HG03575 (cell line): ENCODE data around the gene GAB1.

ENCODE experiments used
- ATAC-seq: cut with Tn5 transposase; IDR thresholded peaks from one replicate; pipeline ENCODE4 v1.9.1; 2021; ENCODE audit not compliant: unreplicated experiment, insufficient number of reproducible peaks, low FRiP score; ENCODE audit errors: extremely low read depth

The GAB1 gene

GRCh38 chr4:143513314-143514168 lies 176.9 kb downstream of the GAB1 start, which contains the start of gene SMARCA5:
Gene SMARCA5 (plus strand): TSS chr4:143513702. CDS start chr4:143513925, 223 bp downstream.
- ATAC-seq: peak; percentile 80

- ATAC-seq: no peak
These were observed 177.5 kb downstream of the GAB1 start for GRCh38 chr4:143514169-143514495.

GRCh38 chr4:143514497-143514896 lies 177.8 kb downstream of the GAB1 start:
- no peak for ATAC-seq

- no peak for ATAC-seq
These were observed 178.2 kb downstream of the GAB1 start for GRCh38 chr4:143514901-143515300.

GRCh38 chr4:143515905-143516304 lies 179.2 kb downstream of the GAB1 start:
- ATAC-seq: no peak

GRCh38 chr4:143517764-143518163 lies 181.1 kb downstream of the GAB1 start:
- no peak for ATAC-seq
